H9 (cell line): Measurements from ENCODE around the gene ERC2. TPM values are rescaled to one million over a fixed set of nuclear protein-coding genes. Genes with fewer than 3 reads are reported as not detected.

Source experiments
- DNase-seq: peaks from one replicate; pipeline ENCODE4 v3.0.0-alpha.2; 2017
- H2AFZ ChIP-seq: one replicate; pipeline ENCODE4 v1.6.1; 2013; ENCODE audit warnings: mild to moderate bottlenecking, low read length, control low read depth, moderate library complexity
- H2AK5ac ChIP-seq: 2 replicates; pipeline ENCODE4 v1.6.1; 2013; ENCODE audit warnings: low read length, control low read depth, mixed read lengths; ENCODE audit not compliant: insufficient read length
- H2BK120ac ChIP-seq: one replicate; pipeline ENCODE4 v1.6.1; 2013; ENCODE audit warnings: low read depth, mild to moderate bottlenecking, low read length, control low read depth, inconsistent platforms; ENCODE audit not compliant: poor library complexity, severe bottlenecking
- H2BK12ac ChIP-seq: 2 replicates; pipeline ENCODE4 v1.6.1; 2013; ENCODE audit warnings: low read length, control low read depth, mixed read lengths, low read depth; ENCODE audit not compliant: insufficient read length
- H2BK15ac ChIP-seq: 2 replicates; pipeline ENCODE4 v1.6.1; 2013; ENCODE audit warnings: low read depth, low read length, control low read depth
- H2BK20ac ChIP-seq: one replicate; pipeline ENCODE4 v1.6.1; 2013; ENCODE audit warnings: low read depth, mild to moderate bottlenecking, low read length, control low read depth, inconsistent platforms; ENCODE audit not compliant: poor library complexity, severe bottlenecking
- H2BK5ac ChIP-seq: 2 replicates; pipeline ENCODE4 v1.6.1; 2013; ENCODE audit warnings: low read length, control low read depth, mixed read lengths; ENCODE audit not compliant: insufficient read length
- H3K14ac ChIP-seq: 2 replicates; pipeline ENCODE4 v1.6.1; 2013; ENCODE audit warnings: low read length, control low read depth; ENCODE audit not compliant: insufficient read depth
- H3K18ac ChIP-seq: 2 replicates; pipeline ENCODE4 v1.6.1; 2013; ENCODE audit warnings: low read depth, mild to moderate bottlenecking, mixed read lengths, low read length, control low read depth; ENCODE audit not compliant: insufficient read length
- H3K23ac ChIP-seq: 2 replicates; pipeline ENCODE4 v1.6.1; 2013; ENCODE audit warnings: low read length, control low read depth, mixed read lengths, low read depth; ENCODE audit not compliant: insufficient read length
- H3K23me2 ChIP-seq: 2 replicates; pipeline ENCODE4 v1.6.1; 2013; ENCODE audit warnings: low read depth, mild to moderate bottlenecking, mixed read lengths, low read length, control low read depth; ENCODE audit not compliant: insufficient read length, poor library complexity, severe bottlenecking
- H3K27ac ChIP-seq: 2 replicates; pipeline ENCODE4 v1.5.1; 2013; ENCODE audit warnings: low read length, control low read depth, mixed read lengths, low read depth; ENCODE audit not compliant: insufficient read length
- H3K27me3 ChIP-seq: 2 replicates; pipeline ENCODE4 v1.6.1; 2013; ENCODE audit warnings: low read length, control low read depth, inconsistent platforms; ENCODE audit not compliant: insufficient read depth
- H3K4ac ChIP-seq: 2 replicates; pipeline ENCODE4 v1.6.1; 2013; ENCODE audit warnings: low read depth, mild to moderate bottlenecking, control low read depth, inconsistent platforms, low read length, moderate library complexity
- H3K4me1 ChIP-seq: 2 replicates; pipeline ENCODE4 v1.6.1; 2013; ENCODE audit warnings: low read length, control low read depth, inconsistent platforms; ENCODE audit not compliant: insufficient read depth
- H3K4me2 ChIP-seq: 2 replicates; pipeline ENCODE4 v1.6.1; 2013; ENCODE audit warnings: low read length, control low read depth, mixed read lengths; ENCODE audit not compliant: insufficient read length, insufficient read depth
- H3K56ac ChIP-seq: 2 replicates; pipeline ENCODE4 v1.6.1; 2013; ENCODE audit warnings: low read depth, mild to moderate bottlenecking, mixed read lengths, low read length, control low read depth; ENCODE audit not compliant: insufficient read length
- H3K79me1 ChIP-seq: 2 replicates; pipeline ENCODE4 v1.6.1; 2013; ENCODE audit warnings: low read depth, mild to moderate bottlenecking, moderate library complexity, low read length, control low read depth, inconsistent platforms; ENCODE audit not compliant: insufficient read depth, poor library complexity, severe bottlenecking
- H3K79me2 ChIP-seq: 2 replicates; pipeline ENCODE4 v1.6.1; 2013; ENCODE audit warnings: low read length, control low read depth, inconsistent platforms; ENCODE audit not compliant: insufficient read depth
- H3K9ac ChIP-seq: 2 replicates; pipeline ENCODE4 v1.6.1; 2013; ENCODE audit warnings: low read length, control low read depth, mixed read lengths; ENCODE audit not compliant: insufficient read length; ENCODE audit errors: extremely low read depth
- H3K9me3 ChIP-seq: one replicate; pipeline ENCODE4 v1.6.1; 2013; ENCODE audit warnings: low read depth, low read length, inconsistent platforms; ENCODE audit not compliant: control insufficient read depth
- H3T11ph ChIP-seq: one replicate; pipeline ENCODE4 v1.6.1; 2013; ENCODE audit warnings: mild to moderate bottlenecking, low read length, control low read depth, inconsistent platforms
- H4K20me1 ChIP-seq: one replicate; pipeline ENCODE4 v1.6.1; 2013; ENCODE audit not compliant: control insufficient read depth, insufficient read length, insufficient read depth
- H4K5ac ChIP-seq: 2 replicates; pipeline ENCODE4 v1.6.1; 2013; ENCODE audit warnings: low read depth, mild to moderate bottlenecking, mixed read lengths, low read length, control low read depth; ENCODE audit not compliant: insufficient read length
- H4K8ac ChIP-seq: replicated peaks from 2 replicates; pipeline ENCODE4 v1.6.1; 2013; ENCODE audit warnings: low read length, control low read depth, mixed read lengths, low read depth; ENCODE audit not compliant: insufficient read length
- H4K91ac ChIP-seq: 2 replicates; pipeline ENCODE4 v1.6.1; 2013; ENCODE audit warnings: low read depth, mild to moderate bottlenecking, moderate library complexity, mixed read lengths, low read length, control low read depth; ENCODE audit not compliant: insufficient read length
- H3K27ac Mint-ChIP-seq, 3 experiments: 2 replicates in 2 of 3; 3 replicates in 1 of 3; pipeline ENCODE4 v1.8.0; 2020 to 2021; ENCODE audit warnings: mixed read lengths in 3 of 3, mild to moderate bottlenecking in 1 of 3, moderate library complexity in 1 of 3
- H3K27me3 Mint-ChIP-seq: 2 replicates; pipeline ENCODE4 v1.8.0; 2021; ENCODE audit warnings: low read depth, mild to moderate bottlenecking, moderate library complexity, mixed read lengths
- H3K36me3 Mint-ChIP-seq, 3 experiments: 2 replicates in 2 of 3; 3 replicates in 1 of 3; pipeline ENCODE4 v1.8.0; 2020 to 2021; ENCODE audit warnings: low read depth in 3 of 3, mixed read lengths in 3 of 3; ENCODE audit not compliant: insufficient read depth in 1 of 3
- H3K4me1 Mint-ChIP-seq, 2 experiments: 2 replicates each; pipeline ENCODE4 v1.8.0; 2020; ENCODE audit warnings: mixed read lengths in 2 of 2
- H3K4me3 Mint-ChIP-seq, 2 experiments: 2 replicates in 1 of 2; 3 replicates in 1 of 2; pipeline ENCODE4 v1.8.0; 2020 to 2021; ENCODE audit warnings: mild to moderate bottlenecking in 2 of 2, mixed read lengths in 2 of 2, moderate library complexity in 1 of 2
- H3K9me3 Mint-ChIP-seq, 2 experiments: 2 replicates in 1 of 2; 3 replicates in 1 of 2; pipeline ENCODE4 v1.8.0; 2020; ENCODE audit warnings: mild to moderate bottlenecking in 2 of 2, mixed read lengths in 2 of 2, moderate library complexity in 1 of 2
- WGBS: extraction: QIAGEN DNeasy Blood & Tissue Kit; methylation state at CpG from one replicate; pipeline ENCODE4 v1.1.7; 2013; ENCODE audit warnings: missing lambda C conversion rate, low lambda C conversion rate, mixed read lengths; ENCODE audit not compliant: insufficient read length; ENCODE audit errors: extremely low coverage; 5-methylcytosine and 5-hydroxymethylcytosine counted together
- total RNA-seq: library from RNA; stranded (reverse); gene quantifications from 2 replicates; pipeline ENCODE4 v1.2.1, GENCODE V29; 2021
- TF ChIP-seq, protein P1 (sequence below): fragments of 200-600 bp; sonication (generic); conservative IDR thresholded peaks from 3 replicates; pipeline ENCODE4 v1.8.0; 2021; ENCODE audit warnings: antibody characterized with exemption, mild to moderate bottlenecking

ERC2 gene
- total RNA-seq, 1 experiment from 2014 or later: 15.4 TPM

DNA sequence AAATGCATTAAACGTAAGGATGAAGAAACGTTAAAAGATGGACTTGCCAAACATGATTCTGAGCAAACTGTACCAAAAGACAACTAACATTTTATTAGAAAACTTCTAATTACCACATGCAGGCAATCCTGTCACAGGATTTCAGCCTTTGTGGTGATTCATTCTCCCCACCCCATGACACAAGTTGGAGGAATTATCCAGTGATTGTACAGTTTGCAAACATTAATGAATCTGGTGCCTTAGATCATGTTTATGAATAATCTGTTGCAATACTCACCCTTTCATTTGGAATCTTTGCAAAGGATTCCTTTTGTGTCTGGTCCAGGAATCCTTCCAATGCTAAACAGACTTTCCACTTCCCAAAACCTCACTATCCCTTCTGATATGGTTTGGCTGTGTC, 23.3 kb upstream of the ERC2 start:
- H3K36me3 Mint-ChIP-seq: no peaks in the 10 kb centered on the region
- Histone ChIP-seq H4K5ac (no peak overlapping the region), H2BK5ac (no peak overlapping the region), H3K9me3 (no peaks in the 10 kb centered on the region), H3K56ac (no peak overlapping the region), H3K4ac (no peak overlapping the region), H3K79me2 (no peaks in the 10 kb centered on the region), H3K79me1 (no peaks in the 10 kb centered on the region), H2BK120ac (no peak overlapping the region), H2BK15ac (no peak overlapping the region), H3K4me2 (no peak overlapping the region), H2AK5ac (no peak overlapping the region), H3K27ac (no peak overlapping the region), H2BK12ac (no peak overlapping the region), H4K8ac (no peak overlapping the region), H3K4me1 (no peaks in the 10 kb centered on the region), H3K14ac (no peak overlapping the region), H4K91ac (no peak overlapping the region), H3K9ac (no peak overlapping the region), H3T11ph (no peak overlapping the region), H3K27me3 (no peaks in the 10 kb centered on the region), H2AFZ (no peak overlapping the region), H2BK20ac (no peak overlapping the region), H3K23ac (no peak overlapping the region), H4K20me1 (no peaks in the 10 kb centered on the region), H3K18ac (no peak overlapping the region), H3K23me2 (no peaks in the 10 kb centered on the region)
- no peaks in the 10 kb centered on the region for H3K4me1 Mint-ChIP-seq
- H3K27ac Mint-ChIP-seq: no peak overlapping the region
- no CpG with 5 or more reads among the region's 2 CpGs for WGBS
- peaks cover 8% of the 10 kb centered on the region for H3K27me3 Mint-ChIP-seq
- no peak overlapping the region for H3K4me3 Mint-ChIP-seq
- TF ChIP-seq, protein P1, sequence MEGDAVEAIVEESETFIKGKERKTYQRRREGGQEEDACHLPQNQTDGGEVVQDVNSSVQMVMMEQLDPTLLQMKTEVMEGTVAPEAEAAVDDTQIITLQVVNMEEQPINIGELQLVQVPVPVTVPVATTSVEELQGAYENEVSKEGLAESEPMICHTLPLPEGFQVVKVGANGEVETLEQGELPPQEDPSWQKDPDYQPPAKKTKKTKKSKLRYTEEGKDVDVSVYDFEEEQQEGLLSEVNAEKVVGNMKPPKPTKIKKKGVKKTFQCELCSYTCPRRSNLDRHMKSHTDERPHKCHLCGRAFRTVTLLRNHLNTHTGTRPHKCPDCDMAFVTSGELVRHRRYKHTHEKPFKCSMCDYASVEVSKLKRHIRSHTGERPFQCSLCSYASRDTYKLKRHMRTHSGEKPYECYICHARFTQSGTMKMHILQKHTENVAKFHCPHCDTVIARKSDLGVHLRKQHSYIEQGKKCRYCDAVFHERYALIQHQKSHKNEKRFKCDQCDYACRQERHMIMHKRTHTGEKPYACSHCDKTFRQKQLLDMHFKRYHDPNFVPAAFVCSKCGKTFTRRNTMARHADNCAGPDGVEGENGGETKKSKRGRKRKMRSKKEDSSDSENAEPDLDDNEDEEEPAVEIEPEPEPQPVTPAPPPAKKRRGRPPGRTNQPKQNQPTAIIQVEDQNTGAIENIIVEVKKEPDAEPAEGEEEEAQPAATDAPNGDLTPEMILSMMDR: no peak
- no peak for DNase-seq
- no peaks in the 10 kb centered on the region for H3K9me3 Mint-ChIP-seq
